AML-193 (cell line): Measurements from ENCODE around the gene HSFX3.
"Not testable (repeated sequence)": the region's sequence is repeated elsewhere in the genome, so short reads cannot be mapped to it uniquely, and the experiment has no call there.

ENCODE experiments used
- DNase-seq, 2 experiments: peaks; one replicate each; lab custom pipeline; 2025; lab: John Stamatoyannopoulos, UW

Gene HSFX3

GRCh38 chrX:149517308-149517707 lies 32.4 kb downstream of the HSFX3 start:
- no peak for DNase-seq

DNA sequence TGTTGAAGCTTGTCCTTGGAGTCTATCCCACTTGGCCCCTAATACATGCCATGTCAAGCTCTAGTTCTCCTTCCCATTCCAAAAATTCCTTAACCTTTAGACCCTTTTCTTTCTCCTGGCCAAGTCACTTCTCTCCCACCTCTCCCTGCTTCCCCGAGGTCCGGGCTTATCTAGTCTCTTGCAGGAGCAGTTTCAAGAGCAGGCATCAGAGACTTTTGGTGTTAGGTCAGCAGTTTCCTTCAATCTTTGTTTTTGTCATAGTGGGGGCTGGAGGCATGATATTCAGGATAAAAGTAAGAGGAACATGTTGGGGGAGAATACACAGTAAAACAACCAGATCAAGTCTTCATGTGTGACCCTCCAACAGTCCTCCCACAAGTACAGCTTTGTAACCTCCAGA lies 33.1 kb downstream of the HSFX3 start:
- DNase-seq: no peak

GRCh38 chrX:149515954-149516602 lies 33.6 kb downstream of the HSFX3 start:
- DNase-seq: no peak

DNA sequence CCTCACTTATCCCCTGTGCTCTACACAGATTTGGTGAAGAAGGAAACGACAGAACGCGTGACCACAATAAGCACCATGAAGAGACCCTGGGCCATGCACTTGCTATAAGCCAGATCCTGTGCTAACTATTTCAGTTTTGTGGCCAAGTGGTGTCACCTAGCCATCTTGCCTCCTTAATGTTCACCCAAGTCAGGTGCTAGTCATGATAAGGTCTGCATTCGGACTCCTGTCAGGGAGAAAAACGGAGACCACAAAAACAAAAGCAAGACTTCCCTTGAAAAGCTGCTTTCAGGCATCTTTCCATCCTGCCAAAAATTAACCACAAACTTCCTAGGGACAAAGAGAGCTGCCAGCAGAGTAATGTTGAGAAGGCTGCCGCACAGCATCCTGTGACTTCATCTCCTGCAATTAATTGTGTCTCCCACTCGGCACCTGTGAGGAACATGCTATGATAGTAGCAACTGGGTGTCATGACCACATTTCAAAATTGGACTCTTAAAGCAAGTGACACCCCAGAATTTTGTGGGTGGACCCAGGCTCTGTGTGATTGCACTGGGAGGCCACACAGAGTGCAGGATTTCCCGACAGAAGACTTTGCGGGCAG lies 35.8 kb downstream of the HSFX3 start:
- DNase-seq: peak in 1 of 2 experiments; percentile 31

GRCh38 chrX:149512225-149512885 lies 37.4 kb downstream of the HSFX3 start:
- DNase-seq: peak; percentile 22 to 31

DNA sequence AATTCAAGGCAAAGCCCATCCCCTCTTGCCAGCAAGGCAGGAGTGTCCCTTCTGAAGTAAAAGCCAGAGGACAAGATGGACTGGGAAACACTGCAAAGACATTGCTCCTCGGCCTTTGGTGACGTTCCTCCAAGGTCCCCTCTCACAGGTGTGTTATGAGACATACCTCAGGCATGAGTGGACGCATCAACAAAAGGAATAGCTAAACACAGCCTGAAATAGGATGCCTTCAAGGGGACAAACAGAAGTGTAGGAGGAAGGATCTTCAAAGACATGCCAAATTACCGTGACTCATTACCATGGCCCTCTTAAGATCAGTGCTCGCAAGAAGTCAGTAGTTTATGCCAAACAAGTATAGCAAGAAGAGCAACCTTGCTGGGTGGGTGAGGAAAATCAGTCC lies 38.6 kb downstream of the HSFX3 start:
- no peak for DNase-seq

DNA sequence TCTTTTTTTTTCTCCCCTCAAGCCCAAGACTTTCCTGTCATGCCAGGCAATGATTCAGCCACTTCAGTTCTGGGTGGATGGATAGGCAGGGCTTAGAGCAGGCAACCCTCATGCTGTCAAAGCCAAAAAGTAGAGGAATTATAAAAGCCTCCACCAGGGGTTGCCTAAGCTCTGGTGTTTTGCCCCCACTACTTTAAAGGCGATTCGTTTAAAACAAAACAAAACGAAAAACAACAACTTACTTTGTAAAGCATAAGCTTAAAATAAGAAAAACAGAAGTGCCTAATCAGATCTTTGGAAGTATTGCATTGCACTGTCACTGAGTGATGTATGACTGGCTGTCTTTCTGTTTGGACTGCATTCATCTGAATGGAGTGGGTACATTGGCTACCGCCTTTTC lies 39.3 kb downstream of the HSFX3 start:
- DNase-seq: peak; percentile 7 to 22

GRCh38 chrX:149508467-149508866 lies 41.3 kb downstream of the HSFX3 start:
- DNase-seq: no peak

DNA sequence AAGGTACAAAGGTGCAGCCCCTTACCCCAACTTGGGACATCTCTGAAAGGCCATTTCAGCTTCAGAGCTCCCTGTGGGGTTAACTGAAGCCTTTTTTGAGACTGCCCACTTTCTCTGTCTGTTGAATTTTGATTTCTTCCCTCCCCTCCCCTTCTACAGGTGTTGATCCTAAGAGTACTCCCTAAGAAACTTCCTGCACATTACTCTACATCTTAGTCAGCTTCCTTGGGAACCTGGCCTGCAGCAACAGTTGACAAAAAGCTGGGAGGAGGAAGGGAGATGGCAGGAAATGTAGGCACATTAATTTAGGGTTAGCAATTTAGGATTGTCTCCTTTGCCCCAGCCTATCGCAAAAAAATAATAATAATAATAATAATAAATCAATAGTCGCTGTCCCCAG lies 43.4 kb downstream of the HSFX3 start:
- no peak for DNase-seq

DNA sequence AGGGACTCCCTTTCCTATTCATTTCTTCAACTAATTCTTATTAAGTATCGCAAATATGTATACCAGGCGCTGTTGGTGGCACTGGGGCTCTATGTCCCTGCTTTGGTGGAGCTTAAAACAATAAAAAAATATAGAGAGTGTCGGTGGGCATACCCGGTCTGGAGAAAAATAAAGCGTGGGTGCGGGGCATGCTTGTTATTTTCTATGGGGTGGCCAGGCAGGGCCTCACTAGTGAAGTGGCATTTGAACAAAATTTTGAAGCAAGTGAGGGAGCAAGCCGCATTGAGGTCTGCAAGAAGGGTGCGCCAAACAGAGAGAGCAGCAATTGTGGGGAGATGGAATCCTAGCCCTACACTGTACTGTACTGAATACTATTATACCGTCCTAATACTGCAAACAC lies 44.1 kb downstream of the HSFX3 start:
- no peak for DNase-seq

DNA sequence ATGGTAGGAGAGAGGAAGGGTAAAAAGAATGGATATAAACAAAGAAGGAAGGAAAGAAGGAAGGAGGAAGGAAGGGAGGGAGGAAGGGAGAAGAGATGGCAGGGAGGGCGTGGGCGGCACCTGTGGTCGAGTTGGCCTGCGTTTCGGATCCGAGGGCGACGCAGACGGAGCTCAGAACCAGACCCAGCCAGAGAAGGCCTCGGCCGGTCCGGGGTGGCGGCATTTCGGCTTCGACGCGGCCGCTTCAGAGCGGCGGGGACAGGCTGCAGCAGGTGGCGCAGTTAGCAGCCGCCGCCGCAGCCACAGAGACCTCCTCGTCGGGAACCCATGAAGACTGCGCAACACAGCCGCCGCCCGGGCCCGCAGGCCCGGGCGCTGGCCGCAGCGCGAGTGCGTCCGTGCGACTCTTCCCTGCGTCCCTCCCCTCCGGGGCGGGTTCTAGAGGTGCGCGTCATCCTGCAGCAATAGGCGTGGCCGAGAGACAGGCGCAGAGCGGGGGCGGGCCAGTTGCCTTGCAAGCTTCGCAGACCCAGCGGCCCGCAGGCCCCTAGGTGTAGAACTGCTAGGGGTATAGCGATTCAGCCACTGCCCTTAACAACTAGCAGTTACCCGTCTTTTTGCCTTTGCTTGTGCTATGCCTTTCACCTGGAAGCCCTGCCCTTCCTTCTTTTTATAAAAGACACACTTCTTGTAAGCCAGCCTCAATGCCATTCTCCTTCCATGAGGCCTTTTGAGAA lies 44.6 kb downstream of the HSFX3 start, which contains the start of gene IDS:
Gene IDS, minus strand, starts transcription at position 392 of the 737 bp plus-strand sequence. Its CDS starts 169 bp downstream, at position 223.
- DNase-seq: peak; percentile 67 to 69

DNA sequence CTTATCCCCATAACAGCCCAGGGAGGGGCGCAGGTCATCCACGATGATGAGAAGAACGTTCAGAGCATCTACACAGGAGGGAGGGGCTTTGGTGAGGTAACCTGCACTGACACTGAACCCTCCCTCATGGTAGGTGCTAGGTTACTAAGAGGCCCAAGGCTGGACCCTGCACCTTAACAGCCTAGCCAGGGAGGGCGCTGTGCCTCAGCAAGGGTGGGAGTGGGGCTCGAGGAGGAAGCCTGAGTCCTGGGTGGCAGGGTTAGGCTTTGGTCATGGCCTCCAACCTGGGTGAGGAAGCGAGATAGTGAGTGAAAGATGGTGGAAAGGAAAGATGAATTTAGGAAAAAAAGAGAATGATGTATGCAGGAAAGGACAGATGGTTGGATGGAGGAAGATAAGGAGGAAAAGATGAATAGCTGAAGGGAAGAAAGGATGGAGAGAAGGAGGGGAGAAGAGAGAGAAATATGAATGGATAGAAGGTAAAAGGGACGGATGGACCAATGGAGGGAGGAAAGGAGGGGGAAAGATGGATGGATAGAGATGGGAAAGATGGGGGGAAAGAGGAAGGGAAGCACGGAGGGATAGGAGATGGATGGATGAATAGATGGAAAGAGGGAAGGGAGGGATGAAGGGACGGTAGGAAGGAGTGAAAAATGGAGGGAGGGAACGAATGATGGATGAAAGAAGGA lies 45.4 kb downstream of the HSFX3 start:
- DNase-seq: no peak

DNA sequence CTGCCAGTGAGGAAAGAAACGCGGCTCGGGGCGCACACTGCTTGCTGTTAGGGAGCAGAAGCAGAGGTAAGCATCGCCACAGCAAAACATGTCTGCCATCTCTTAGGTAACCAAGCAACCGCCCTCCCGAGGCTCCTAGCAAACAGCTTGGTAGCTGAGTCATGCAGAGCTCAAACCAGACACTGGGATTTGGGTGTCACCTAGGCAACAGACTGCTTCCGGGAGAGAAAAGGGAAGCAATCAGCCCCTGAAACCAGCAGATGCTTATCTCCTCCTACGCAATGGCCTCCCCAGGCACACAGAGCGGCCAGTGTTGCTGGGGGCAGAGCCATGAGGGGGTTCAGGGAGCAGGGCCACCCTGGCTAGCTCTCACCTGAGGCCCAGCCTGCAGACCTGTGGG lies 46.3 kb downstream of the HSFX3 start:
- peak; percentile 42 to 52 for DNase-seq

GRCh38 chrX:149502923-149503322 lies 46.8 kb downstream of the HSFX3 start:
- not testable (repeated sequence) for DNase-seq

GRCh38 chrX:149499766-149500165 lies 50.0 kb downstream of the HSFX3 start:
- DNase-seq: no peak

GRCh38 chrX:149498767-149499166 lies 51.0 kb downstream of the HSFX3 start:
- no peak for DNase-seq
